BE2C (cell line): ENCODE results near the gene AHI1.

Experiments
- DNase-seq: peaks from one replicate; pipeline ENCODE4 v3.0.0-alpha.2; 2020
- H3K27me3 ChIP-seq: fragments of 250-450 bp; sonication (Bioruptor Pico); 2 replicates; pipeline ENCODE4 v1.5.1; 2020; ENCODE audit warnings: mild to moderate bottlenecking
- H3K36me3 ChIP-seq: fragments of 250-450 bp; sonication (Bioruptor Pico); 2 replicates; pipeline ENCODE4 v1.5.1; 2020; ENCODE audit warnings: mild to moderate bottlenecking
- H3K4me1 ChIP-seq: fragments of 250-450 bp; sonication (Bioruptor Pico); 2 replicates; pipeline ENCODE4 v1.5.1; 2020
- H3K4me3 ChIP-seq: 2 replicates; pipeline ENCODE4 v1.5.1; 2011; ENCODE audit warnings: low read depth, low read length
- H3K9me3 ChIP-seq: fragments of 250-450 bp; sonication (Bioruptor Pico); 2 replicates; pipeline ENCODE4 v1.5.1; 2020
- TF ChIP-seq, protein P1 (sequence below): IDR thresholded peaks from 2 replicates; pipeline ENCODE4 v1.5.1; 2012; ENCODE audit warnings: mild to moderate bottlenecking, low read depth, low read length

Gene AHI1

DNA sequence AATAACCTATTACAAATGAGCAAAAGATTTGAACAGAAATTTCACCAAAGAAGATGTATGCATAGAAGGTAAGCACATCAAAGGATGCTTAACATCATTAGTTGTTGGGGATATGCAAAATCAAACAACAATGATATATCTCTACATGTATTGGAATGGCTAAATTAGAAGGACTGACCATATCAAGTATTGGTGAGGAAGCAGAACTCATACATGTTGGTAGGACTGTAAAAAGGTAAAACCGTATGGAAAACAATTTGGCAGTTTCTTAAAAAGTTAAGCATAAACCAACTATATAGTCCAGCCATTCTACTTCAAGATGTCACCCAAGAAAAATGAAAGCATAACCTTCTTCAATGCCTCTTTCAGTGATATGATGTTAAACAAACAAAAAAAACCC, 202.5 kb downstream of the AHI1 start:
- no peaks in the 10 kb centered on the region for H3K36me3 ChIP-seq
- no peaks in the 10 kb centered on the region for H3K9me3 ChIP-seq
- TF ChIP-seq, protein P1, sequence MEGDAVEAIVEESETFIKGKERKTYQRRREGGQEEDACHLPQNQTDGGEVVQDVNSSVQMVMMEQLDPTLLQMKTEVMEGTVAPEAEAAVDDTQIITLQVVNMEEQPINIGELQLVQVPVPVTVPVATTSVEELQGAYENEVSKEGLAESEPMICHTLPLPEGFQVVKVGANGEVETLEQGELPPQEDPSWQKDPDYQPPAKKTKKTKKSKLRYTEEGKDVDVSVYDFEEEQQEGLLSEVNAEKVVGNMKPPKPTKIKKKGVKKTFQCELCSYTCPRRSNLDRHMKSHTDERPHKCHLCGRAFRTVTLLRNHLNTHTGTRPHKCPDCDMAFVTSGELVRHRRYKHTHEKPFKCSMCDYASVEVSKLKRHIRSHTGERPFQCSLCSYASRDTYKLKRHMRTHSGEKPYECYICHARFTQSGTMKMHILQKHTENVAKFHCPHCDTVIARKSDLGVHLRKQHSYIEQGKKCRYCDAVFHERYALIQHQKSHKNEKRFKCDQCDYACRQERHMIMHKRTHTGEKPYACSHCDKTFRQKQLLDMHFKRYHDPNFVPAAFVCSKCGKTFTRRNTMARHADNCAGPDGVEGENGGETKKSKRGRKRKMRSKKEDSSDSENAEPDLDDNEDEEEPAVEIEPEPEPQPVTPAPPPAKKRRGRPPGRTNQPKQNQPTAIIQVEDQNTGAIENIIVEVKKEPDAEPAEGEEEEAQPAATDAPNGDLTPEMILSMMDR = no peak
- H3K4me1 ChIP-seq = peaks cover 6% of the 10 kb centered on the region; the same call in 1 of the 2 replicates
- H3K4me3 ChIP-seq = no peak overlapping the region
- DNase-seq = no peak
- H3K27me3 ChIP-seq = no peaks in the 10 kb centered on the region

DNA sequence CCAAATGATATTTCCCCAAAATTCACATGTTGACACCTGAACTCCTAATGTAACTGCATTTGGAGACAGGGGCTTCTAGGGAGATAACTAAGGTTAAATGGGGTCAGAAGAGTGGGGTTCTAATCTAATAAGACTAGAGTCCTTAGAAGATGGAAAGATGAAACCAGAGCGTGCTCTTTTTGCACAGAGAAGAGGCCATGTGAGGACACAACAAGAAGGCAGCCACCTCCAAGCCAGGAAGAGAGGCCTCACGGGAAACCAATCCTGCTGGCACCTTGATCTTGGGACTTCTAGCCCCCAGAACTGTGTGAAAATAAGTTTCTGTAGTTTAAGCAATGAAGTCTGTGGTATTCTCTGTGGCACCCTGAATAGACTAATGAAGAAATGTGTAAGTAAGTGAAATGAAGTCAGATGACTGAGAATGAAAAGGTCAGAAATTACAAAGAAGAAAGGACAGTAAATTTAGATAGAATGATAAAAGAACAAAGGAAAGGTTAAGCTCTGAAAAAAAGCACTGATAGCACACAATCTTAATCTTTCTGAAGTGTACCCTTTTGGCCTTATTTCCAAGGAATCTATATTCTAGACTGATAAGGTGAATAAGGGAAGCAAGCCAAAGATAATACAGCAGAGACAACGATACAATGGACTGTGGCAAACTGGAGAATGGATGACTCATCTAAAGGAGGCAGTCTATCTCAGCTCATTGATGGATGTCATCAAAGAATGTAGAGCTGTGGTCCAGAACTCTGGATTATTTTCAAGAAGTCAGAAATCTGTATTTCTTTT, 206.1 kb downstream of the AHI1 start:
- no peaks in the 10 kb centered on the region for H3K27me3 ChIP-seq
- H3K36me3 ChIP-seq = no peaks in the 10 kb centered on the region
- no peak for DNase-seq
- H3K4me3 ChIP-seq = no peak overlapping the region
- peaks cover 6% of the 10 kb centered on the region; the same call in 1 of the 2 replicates for H3K4me1 ChIP-seq
- no peaks in the 10 kb centered on the region for H3K9me3 ChIP-seq
- TF ChIP-seq, protein P1 = no peak

DNA sequence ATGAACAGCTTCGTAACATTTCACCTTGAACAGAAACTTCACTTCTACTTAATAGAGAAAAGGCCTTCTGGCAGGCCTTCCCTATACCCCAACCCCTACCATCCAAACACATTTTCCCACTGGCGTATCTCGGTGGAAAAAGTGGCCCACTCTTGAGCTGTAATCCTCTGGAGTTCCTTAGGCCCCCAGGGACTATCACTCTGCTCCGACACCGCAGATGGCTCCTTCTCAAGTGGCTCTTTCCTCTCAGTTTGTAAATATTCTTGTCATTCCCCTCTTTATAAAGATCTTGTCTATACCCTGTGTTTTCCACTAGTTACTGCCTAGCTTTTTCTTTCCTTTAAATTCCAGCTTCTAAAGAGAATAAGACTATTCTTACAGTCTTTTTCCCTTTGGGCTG, 207.7 kb downstream of the AHI1 start:
- DNase-seq = no peak
- TF ChIP-seq, protein P1 = no peak
- H3K4me1 ChIP-seq = peaks cover 6% of the 10 kb centered on the region; the same call in 1 of the 2 replicates
- no peaks in the 10 kb centered on the region for H3K9me3 ChIP-seq
- no peaks in the 10 kb centered on the region for H3K36me3 ChIP-seq
- no peaks in the 10 kb centered on the region for H3K27me3 ChIP-seq
- no peak overlapping the region for H3K4me3 ChIP-seq

DNA sequence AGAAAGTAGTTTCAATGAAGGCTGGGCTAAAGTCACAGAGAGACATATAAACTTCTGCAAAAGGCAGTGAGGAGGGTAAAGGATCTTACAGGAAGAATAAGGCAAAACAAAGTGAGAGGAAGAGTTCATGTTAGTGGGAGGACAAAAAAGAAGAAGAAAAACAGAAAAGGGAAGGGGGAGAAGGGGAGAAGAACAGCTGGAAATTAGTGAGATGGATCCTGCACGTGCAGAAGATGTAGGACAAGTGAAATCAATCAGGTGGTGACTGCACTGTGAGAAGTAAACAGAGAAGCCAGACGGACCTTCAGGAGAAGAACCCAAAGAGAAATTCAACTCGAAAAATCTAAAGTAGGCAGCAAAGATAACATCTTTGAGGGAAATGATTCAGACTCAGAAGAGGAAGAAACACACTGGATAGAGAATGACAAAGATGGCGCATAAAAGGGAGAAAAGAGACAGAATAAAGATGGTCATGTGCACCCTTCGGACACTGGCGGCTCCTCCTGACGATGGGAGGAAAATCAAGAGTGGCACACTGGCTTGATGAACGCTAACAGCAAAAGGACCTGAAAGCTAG, 210.5 kb downstream of the AHI1 start:
- Histone ChIP-seq H3K4me3 (no peak overlapping the region), H3K27me3 (no peaks in the 10 kb centered on the region), H3K36me3 (no peaks in the 10 kb centered on the region), H3K9me3 (no peaks in the 10 kb centered on the region), H3K4me1 (peaks cover 6% of the 10 kb centered on the region; the same call in 1 of the 2 replicates)
- DNase-seq = no peak
- TF ChIP-seq, protein P1 = no peak

DNA sequence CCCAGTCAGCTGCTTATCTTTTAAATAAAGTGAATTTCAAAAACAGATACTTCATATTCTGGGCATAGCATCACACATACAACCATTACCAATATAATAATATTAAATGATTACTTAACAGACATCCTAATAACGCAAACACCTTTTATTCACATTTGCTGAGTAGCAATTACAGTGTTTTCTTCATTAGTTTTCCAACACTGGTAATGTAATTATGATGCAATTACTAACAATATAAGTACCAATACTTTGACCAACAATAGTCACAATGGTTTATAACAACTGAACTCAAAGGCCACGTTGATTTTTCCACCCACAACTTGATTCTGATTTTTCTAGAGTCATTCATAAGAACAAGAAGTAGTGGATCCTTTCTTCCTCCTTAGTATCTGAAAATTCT, 212.4 kb downstream of the AHI1 start:
- Histone ChIP-seq H3K9me3 (no peaks in the 10 kb centered on the region), H3K4me3 (no peak overlapping the region), H3K4me1 (no peaks in the 10 kb centered on the region), H3K36me3 (no peaks in the 10 kb centered on the region), H3K27me3 (no peaks in the 10 kb centered on the region)
- no peak for DNase-seq
- TF ChIP-seq, protein P1 = no peak

DNA sequence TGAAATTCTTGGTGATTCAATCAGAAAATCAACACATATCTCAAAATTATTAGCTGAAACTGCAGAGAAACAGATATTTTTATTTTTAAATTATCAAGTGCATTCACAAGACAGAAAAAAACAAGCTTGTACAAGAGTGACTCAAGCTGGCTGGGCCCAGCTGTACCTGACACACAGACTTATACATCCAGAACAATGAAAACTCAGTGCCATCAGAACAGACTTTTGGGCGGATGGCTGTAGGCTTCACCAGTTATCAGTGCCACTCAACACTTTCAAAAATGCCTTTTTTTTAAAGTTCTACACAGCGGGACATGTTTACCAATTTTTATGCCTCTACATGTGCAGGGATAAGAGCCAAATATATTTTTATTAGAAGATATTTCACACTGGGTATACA, 213.6 kb downstream of the AHI1 start:
- Histone ChIP-seq H3K4me1 (no peaks in the 10 kb centered on the region), H3K36me3 (no peaks in the 10 kb centered on the region), H3K4me3 (no peak overlapping the region), H3K9me3 (no peaks in the 10 kb centered on the region), H3K27me3 (no peaks in the 10 kb centered on the region)
- TF ChIP-seq, protein P1 = no peak
- no peak for DNase-seq
